NCI-H82 (cell line): ENCODE measurements around the gene LRRTM3.

Source experiments
- DNase-seq: peaks from one replicate; lab custom pipeline; 2025; lab: John Stamatoyannopoulos, UW

LRRTM3 gene

DNA sequence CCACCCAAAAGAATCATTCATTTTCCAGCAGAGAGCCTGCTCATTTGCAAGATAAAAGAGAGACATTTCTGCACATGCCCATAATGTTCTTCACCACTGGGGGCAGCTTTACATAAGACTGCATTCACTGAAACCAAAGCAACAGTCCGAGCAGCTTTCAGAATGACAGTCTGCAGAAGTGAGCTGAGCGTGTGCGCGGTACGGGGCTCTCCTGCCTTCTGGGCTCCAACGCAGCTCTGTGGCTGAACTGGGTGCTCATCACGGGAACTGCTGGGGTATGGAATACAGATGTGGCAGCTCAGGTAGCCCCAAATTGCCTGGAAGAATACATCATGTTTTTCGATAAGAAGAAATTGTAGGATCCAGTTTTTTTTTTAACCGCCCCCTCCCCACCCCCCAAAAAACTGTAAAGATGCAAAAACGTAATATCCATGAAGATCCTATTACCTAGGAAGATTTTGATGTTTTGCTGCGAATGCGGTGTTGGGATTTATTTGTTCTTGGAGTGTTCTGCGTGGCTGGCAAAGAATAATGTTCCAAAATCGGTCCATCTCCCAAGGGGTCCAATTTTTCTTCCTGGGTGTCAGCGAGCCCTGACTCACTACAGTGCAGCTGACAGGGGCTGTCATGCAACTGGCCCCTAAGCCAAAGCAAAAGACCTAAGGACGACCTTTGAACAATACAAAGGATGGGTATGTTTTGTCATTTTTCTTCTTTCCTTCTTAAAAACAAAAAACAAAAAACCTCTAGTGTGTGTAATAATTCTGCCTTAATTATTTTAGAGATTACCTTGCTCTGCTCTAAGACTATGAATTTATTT, at the start of gene LRRTM3:
Gene LRRTM3 (plus strand): TSS at position 141 of the 820 bp plus-strand sequence.
- peak; percentile 88 for DNase-seq

GRCh38 chr10:66877361-66877760, 48.5 kb upstream of the LRRTM3 start:
- no peak for DNase-seq

DNA sequence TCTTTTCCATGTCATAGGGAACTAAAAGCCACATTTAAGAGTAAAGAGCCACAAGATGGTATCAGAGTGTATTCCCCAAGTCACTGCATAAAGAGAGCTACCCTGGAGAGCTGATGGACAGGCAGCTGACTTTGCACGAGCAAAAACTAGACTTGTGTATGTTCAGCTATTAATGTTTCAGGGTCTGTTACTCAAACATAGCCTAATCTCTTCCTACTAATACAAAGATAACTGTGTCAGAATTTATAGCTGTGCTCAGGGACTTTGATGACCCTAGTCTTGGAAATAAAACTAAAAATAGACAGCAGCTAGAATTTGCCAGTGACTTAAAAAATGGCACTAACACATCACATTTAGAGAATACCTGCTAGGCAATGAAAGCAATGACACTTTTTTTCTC, 45.5 kb upstream of the LRRTM3 start:
- DNase-seq: no peak

DNA sequence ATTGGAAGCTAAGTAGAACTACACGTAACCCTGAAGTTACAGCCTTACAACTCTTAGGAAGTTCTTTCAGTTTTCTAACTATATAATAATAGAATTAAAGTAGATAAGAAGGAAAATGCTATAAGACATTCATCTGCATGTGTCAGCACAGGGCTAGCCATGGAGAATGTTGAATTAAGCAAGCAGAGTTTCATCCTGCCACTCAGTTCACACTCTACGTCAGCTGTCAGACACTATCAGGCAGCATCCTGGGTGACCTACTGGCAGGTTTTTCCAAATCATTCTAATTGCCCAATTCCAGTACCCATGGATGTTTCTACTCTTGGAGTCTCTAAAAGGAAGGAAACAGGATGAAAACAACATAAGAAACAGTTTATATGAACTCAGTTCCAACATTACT, 45.0 kb upstream of the LRRTM3 start:
- DNase-seq: no peak

DNA sequence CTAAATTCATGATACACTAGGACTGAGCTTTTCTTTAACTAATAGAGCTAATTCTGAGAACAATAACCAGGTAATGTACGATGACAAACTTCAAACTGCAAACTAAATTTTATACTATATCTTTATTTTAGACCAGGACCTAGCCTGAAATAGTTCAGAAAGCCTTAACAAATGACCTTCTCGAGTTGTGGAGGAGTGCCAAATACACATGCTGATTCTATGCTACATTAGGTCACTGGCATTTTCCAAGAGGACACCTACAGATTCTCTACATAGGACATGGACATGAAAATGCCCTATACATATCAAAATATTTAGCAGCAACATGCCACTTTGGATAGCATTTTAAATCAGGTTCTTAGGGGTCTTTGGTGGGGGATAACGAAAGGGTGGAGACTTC, 44.0 kb upstream of the LRRTM3 start:
- no peak for DNase-seq

- no peak for DNase-seq
Observed at GRCh38 chr10:66882271-66882670, 43.6 kb upstream of the LRRTM3 start.

GRCh38 chr10:66886848-66887247, 39.0 kb upstream of the LRRTM3 start:
- DNase-seq: no peak

DNA sequence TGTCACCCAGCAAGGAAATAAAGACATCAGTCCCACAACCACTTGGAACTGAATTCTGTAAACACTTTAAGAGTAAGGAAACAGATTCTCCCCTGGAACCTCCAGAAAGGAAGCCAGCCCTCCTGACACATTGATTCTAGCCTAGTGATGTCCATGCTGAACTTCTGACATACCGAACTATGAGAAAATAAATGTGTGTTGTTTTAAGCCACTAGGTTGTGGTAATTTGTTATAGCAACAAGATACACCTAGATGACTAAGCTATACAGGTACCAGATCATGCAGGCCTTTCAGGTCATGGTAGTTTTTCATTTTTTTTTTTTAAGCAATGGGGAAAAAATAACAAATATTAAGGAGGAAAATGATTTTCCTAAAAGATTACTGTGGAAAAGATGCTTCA, 37.6 kb upstream of the LRRTM3 start:
- no peak for DNase-seq

- no peak for DNase-seq
Observed at GRCh38 chr10:66892871-66893270, 33.0 kb upstream of the LRRTM3 start.

GRCh38 chr10:66910671-66911070, 15.2 kb upstream of the LRRTM3 start:
- DNase-seq: no peak

DNA sequence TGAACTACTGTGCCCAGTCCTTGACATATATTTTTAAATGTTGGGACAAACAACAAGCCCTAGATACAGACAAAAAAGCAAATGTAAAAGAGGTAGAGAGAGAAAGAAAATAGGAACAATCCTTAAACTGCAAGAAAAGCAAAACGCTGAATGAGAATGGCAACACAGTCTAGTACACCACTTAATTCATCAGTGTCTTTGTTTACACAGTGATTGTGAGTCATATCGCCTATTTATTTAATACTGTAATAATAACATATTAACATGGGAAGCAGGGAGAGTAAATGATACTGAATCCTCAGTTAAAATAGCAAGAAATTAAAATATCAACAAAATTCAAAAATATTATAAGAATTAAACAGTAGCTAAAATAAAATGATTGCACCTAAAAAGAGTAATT, 9.8 kb upstream of the LRRTM3 start:
- no peak for DNase-seq

GRCh38 chr10:66917104-66917503, 8.7 kb upstream of the LRRTM3 start:
- no peak for DNase-seq

DNA sequence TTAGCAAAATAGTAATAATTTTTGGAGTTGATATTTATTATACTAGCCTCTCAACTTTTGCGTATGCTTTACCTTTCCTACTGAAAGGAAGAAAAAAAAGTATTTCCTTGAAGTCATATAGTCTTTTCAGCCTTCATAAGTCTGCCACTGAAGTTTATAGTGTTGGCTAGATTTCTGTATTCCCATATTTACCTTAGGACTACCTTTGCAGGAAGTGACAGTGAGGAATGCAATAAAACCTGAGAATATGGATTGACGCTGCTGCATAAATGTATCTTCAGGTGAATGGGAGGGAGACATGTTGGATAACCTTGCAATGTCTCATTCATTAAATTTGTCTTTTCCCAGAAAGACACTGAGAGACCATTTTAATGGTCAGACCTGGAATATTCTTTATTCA, 6.6 kb upstream of the LRRTM3 start:
- DNase-seq: no peak

GRCh38 chr10:66924674-66925345, 1.0 kb upstream of the LRRTM3 start:
- DNase-seq: no peak

DNA sequence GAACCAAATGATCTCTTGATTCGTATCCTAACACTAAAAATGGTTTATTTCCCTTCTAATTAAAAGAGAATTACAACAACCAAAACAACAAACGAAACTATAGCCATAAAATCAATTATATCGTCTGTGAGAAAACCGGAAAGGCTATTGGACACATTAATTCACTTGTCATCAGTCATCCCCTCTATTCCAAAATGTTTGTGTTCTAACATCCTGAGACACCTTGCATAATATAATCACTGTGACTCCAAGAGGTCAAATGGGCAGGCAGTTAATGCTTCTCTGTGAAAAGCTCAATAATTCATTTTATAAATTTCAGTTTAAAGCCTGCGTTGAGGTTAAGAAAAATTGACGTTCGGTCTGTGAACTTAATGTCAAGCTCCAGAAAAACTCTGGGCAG, 463 bp upstream of the LRRTM3 start:
- DNase-seq: no peak

- no peak for DNase-seq
Observed at GRCh38 chr10:66926841-66927240, 1.0 kb downstream of the LRRTM3 start.

- no peak for DNase-seq
Observed at GRCh38 chr10:66927251-66927935, 1.6 kb downstream of the LRRTM3 start.

DNA sequence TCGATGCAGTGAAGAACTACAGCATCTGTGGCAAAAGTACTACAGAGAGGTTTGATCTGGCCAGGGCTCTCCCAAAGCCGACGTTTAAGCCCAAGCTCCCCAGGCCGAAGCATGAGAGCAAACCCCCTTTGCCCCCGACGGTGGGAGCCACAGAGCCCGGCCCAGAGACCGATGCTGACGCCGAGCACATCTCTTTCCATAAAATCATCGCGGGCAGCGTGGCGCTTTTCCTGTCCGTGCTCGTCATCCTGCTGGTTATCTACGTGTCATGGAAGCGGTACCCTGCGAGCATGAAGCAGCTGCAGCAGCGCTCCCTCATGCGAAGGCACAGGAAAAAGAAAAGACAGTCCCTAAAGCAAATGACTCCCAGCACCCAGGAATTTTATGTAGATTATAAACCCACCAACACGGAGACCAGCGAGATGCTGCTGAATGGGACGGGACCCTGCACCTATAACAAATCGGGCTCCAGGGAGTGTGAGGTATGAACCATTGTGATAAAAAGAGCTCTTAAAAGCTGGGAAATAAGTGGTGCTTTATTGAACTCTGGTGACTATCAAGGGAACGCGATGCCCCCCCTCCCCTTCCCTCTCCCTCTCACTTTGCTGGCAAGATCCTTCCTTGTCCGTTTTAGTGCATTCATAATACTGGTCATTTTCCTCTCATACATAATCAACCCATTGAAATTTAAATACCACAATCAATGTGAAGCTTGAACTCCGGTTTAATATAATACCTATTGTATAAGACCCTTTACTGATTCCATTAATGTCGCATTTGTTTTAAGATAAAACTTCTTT, 2.3 kb downstream of the LRRTM3 start:
- peak; percentile 4 for DNase-seq

DNA sequence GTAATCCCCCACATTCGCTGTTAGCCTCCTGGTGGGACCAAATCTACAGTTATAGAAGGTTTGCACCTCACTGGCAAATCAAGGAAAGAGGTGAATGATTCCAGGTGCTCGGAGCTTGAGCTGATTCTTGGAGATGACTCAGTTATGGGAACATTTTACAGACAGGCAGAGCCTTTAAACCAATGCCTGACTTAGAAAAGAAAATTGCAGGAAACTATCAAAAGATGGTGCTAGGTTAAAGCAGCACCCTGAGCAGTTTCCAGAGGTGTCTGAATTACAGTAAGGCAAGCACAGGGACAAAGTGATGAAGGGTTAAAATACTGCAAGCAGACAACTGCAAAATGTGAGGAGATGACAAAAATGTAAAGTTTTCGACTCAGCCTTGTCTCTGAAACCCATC, 2.9 kb downstream of the LRRTM3 start:
- DNase-seq: no peak

- DNase-seq: no peak
Observed at GRCh38 chr10:66929375-66929774, 3.5 kb downstream of the LRRTM3 start.

DNA sequence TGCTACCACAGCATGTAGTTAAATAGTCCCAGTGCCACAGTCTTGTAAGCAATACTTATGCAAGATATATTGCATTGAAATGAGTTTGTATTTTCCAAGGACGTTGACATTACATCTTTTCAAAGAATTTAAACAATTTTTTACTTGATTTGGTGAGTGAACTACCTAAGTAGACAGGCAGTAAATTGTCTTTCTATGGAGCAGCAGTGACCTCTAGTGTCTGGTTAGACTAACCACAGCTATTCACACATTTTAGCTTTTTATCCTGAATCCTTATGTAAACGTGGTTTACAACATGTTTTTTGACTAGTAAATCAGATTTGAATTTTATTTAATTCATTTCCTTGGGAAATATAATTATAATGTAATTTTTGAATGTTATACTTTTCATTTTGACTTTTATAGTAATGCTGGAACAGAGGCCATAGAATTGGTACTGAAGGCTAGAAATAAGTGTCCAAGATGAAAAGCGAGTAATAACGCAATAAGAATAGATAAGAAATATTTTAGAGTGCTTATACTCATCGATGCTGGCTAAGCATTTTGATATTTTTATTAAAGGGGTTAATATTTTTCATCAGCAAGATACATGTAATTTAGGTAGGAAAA, 5.6 kb downstream of the LRRTM3 start:
- DNase-seq: peak; percentile 70

- DNase-seq: peak; percentile 32
Observed at GRCh38 chr10:66931949-66932343, 6.1 kb downstream of the LRRTM3 start.
